Measurements from ENCODE around the gene KISS1R.
"Not testable (repeated sequence)": the region's sequence is repeated elsewhere in the genome, so short reads cannot be mapped to it uniquely, and the experiment has no call there.

KISS1R gene

GRCh38 chr19:956766-957440 lies 39.8 kb downstream of the KISS1R start (continued):
- TF ChIP-seq ZBTB49 (tag by site-specific recombination; IDR thresholded peaks at IDR 0.05; ENCODE audit: low read depth) (no peak), ZNF184 (tag by site-specific recombination; IDR thresholded peaks at IDR 0.05) (no peak), PRDM4 (tag by site-specific recombination; IDR thresholded peaks at IDR 0.05) (peak; percentile 100), ZNF677 (tag by site-specific recombination; IDR thresholded peaks at IDR 0.05) (no peak), ZBTB6 (tag by site-specific recombination; IDR thresholded peaks at IDR 0.05) (no peak), ZSCAN30 (tag by site-specific recombination; IDR thresholded peaks at IDR 0.05) (peak; percentile 92), SP7 (tag by site-specific recombination; IDR thresholded peaks at IDR 0.05) (peak; percentile 64; the same call in 1 of the 2 replicates), EGR2 (tag by site-specific recombination; IDR thresholded peaks at IDR 0.05; ENCODE audit: low read depth) (no peak), ZNF133 (tag by site-specific recombination; IDR thresholded peaks at IDR 0.05) (no peak)
- TF ChIP-seq, protein P1, sequence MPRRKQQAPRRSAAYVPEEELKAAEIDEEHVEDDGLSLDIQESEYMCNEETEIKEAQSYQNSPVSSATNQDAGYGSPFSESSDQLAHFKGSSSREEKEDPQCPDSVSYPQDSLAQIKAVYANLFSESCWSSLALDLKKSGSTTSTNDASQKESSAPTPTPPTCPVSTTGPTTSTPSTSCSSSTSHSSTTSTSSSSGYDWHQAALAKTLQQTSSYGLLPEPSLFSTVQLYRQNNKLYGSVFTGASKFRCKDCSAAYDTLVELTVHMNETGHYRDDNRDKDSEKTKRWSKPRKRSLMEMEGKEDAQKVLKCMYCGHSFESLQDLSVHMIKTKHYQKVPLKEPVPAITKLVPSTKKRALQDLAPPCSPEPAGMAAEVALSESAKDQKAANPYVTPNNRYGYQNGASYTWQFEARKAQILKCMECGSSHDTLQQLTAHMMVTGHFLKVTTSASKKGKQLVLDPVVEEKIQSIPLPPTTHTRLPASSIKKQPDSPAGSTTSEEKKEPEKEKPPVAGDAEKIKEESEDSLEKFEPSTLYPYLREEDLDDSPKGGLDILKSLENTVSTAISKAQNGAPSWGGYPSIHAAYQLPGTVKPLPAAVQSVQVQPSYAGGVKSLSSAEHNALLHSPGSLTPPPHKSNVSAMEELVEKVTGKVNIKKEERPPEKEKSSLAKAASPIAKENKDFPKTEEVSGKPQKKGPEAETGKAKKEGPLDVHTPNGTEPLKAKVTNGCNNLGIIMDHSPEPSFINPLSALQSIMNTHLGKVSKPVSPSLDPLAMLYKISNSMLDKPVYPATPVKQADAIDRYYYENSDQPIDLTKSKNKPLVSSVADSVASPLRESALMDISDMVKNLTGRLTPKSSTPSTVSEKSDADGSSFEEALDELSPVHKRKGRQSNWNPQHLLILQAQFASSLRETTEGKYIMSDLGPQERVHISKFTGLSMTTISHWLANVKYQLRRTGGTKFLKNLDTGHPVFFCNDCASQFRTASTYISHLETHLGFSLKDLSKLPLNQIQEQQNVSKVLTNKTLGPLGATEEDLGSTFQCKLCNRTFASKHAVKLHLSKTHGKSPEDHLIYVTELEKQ (tag by site-specific recombination; IDR thresholded peaks at IDR 0.05; ENCODE audit: borderline replicate concordance), result 0 out of 2 replicates have a peak, but pooled peaks have one; percentile 19
- TF ChIP-seq, protein P2, sequence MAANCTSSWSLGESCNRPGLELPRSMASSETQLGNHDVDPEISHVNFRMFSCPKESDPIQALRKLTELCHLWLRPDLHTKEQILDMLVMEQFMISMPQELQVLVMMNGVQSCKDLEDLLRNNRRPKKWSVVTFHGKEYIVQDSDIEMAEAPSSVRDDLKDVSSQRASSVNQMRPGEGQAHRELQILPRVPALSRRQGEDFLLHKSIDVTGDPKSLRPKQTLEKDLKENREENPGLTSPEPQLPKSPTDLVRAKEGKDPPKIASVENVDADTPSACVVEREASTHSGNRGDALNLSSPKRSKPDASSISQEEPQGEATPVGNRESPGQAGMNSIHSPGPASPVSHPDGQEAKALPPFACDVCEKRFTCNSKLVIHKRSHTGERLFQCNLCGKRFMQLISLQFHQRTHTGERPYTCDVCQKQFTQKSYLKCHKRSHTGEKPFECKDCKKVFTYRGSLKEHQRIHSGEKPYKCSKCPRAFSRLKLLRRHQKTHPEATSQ (tag by site-specific recombination; IDR thresholded peaks at IDR 0.05), result no peak

DNA sequence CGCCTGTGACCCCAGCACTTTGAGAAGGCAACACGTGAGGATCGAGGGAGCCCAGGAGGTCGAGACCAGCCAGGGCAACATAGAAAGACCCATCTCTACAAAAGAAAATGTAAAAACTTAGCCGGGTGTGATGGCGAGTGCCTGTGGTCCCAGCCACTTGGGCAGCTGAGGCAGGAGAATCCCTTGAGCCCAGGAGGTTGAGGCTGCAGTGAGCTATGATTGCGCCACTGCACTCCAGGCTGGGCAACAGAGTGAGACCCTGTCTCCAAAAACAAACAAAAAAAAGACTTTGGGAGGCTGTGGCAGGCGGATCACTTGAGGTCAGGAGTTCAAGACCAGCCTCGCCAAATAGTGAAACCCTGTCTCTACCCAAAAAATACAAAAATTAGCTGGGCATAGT lies 40.4 kb downstream of the KISS1R start:
- not testable (repeated sequence) for H3K9me3 ChIP-seq (ENCODE audit: control insufficient read depth, insufficient read depth, low read depth, low read length); H3K27ac ChIP-seq (ENCODE audit: extremely low read depth, low read depth, low read length); H3K4me1 ChIP-seq (ENCODE audit: control insufficient read depth, insufficient read depth, low read length); H3K4me3 ChIP-seq (ENCODE audit: low read depth, low read length)
- ChIA-PET CTCF (interaction anchor here (0.6 kb wide), 1 partner anchor 20 kb away, joined by 3 read pairs; no protein-coding TSS in a partner anchor), POLR2A (interaction anchor here (1.1 kb wide), 1 partner anchor 280 kb away, joined by 4 read pairs; no protein-coding TSS in a partner anchor)
- TF ChIP-seq ZNF121 (tag by site-specific recombination; IDR thresholded peaks at IDR 0.05) (peak; percentile 96), KLF1 (tag by site-specific recombination; IDR thresholded peaks at IDR 0.05) (0 out of 2 replicates have a peak, but pooled peaks have one; percentile 11)
- H3K36me3 ChIP-seq (ENCODE audit: control insufficient read depth in 2 of 2, insufficient read depth in 1 of 2, low read length in 2 of 2), result peaks cover 0 to 12% of the 10 kb centered on the region in 2 experiments; a peak in 1 of 3 replicates

Measured in HEK293 (cell line).